ENCODE measurements around the gene DCUN1D4. TPM values are rescaled to one million over a fixed set of nuclear protein-coding genes. Genes with fewer than 3 reads are reported as not detected.

Gene DCUN1D4
- polyA plus RNA-seq, 6 donors from 2014 or later = 9.2 to 14.4 (median 11.9) TPM

Other genes with a start within 250 kb of the DCUN1D4 start
- gene LRRC66, start 177.2 kb downstream of the DCUN1D4 start, polyA plus RNA-seq (ENCODE audit: low read depth in 6 of 6) = under 1 TPM in 1 of 6 donors, not detected in 5; 0.24 TPM
- gene SGCB, start 195.1 kb downstream of the DCUN1D4 start, polyA plus RNA-seq (ENCODE audit: low read depth in 6 of 6) = 1 to 10 TPM; 4.4 to 8.3 (median 4.8) TPM
- gene SPATA18, start 208.2 kb downstream of the DCUN1D4 start, polyA plus RNA-seq (ENCODE audit: low read depth in 6 of 6) = 1 to 10 TPM in 3 of 6 donors, under 1 TPM in 2, not detected in 1; 0.11 to 2.2 (median 1.6) TPM

Data from naive B cell (primary cell).